NCI-H510A (cell line): ENCODE results near the gene NOC4L.

Experiments used
- DNase-seq: peaks from one replicate; lab custom pipeline; 2025; lab: John Stamatoyannopoulos, UW

Gene NOC4L

DNA sequence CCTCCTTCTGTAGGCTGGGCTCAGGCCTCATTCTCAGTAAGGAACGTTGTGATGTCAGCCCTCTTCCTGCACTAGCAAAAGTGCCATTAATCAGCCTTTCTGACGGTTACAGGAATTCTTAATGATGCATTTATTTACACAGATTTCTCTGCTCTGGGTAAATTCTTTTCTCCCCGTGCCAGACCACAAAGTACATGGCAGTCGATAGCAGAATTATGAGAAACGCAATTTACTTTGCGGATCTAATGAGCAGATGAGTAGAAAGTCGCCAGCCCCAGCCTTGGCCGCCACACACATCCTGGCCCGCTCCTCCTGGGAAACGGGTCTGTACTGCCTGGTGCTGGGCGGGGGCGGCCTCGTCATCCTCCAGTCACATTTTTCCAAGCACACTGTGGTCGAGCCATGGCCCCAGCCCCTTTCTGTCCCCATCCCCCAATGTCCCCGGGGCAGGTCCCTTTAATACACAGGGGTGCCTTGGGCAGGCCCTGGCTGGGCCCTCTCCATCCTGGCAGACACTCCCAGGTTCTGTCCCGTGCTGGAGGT, 25.9 kb downstream of the NOC4L start:
- DNase-seq, result no peak

DNA sequence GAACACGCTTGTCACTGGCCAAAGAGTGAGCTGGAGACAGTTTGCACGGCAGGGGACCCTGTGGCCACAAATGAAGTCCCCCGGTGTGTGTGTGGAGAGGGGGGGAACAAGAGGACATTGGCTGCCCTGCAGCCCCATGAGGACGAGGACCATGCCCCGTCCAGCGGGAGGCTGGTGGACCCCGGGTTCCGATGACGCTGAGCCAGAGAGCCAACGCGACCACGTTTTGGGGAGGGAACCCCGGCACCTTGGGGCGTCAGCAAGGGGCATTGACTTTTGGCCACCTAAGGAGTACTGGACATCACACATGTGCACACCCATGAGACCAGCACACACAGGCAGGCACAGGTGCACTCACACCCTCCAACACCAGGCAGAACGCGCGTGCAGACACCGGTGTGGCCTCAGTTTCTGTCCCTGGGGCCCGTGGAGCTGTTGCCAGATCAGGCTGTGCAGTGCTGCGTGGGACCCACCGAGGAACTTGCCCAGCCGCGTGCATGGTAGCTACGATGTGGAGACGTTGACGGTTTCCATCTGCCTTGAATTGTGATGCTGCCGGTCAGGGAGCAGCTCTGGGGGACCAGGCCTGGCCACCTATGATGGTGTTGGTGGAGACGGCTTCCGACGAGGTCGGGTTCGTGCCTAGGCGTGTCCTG, 26.5 kb downstream of the NOC4L start:
- no peak for DNase-seq

DNA sequence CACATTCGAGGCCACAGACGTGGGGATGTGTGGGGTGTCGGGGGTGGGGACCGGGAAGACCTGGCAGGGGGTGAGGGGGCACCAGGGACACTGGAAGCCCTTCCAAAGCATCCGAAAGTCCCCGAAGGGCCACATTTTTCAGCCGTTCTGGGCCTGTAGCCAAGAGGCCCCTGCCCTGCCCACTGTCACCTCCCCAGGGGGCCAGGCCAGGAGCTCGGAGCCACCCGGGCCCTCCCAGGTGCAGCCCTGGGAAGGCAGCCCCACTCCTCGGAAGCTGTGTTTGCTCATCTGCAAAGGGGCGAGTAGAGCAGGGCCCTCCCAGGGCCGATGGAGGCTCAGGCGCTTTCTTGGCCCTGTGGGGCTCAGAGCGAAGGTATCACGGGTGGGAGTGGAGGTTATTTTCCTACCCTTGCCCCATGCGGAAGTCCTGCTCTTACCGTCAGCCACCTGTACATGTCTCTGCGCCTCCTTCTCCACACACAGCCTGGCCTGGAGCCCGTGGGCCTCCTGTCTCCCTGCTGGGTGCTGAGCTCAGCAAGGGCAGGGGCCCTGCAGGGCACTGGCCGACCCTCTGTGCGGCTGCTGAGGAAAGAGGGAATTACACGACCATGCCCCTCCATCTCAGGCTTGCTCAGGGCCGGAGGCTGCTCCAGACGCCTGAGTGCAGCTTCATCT, 27.2 kb downstream of the NOC4L start:
- DNase-seq, result no peak

DNA sequence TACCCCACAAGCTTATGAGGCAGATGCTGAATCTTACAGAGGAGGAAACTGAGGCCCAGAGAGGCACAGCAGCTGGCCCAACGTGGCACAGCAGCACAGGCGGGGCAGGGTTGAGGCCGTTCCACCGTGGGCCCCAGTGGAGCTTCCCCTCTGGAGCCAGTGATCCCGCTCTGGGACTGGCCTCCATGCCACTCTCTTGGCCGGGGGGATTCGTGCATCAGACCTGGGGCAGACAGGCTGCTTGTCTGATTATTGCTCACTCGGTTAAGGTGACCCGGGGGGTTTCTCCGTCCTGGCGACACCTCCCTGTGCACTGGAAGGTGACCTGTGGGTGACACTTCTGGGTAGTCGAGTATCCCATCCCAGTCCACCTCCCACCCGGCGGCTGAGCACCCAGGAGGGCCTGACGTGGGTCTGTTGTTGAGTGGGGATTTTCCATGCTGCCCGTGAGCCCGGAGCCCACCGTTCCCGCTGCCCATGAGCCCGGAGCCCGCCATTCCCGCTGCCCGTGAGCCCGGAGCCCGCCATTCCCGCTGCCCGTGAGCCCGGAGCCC, 27.8 kb downstream of the NOC4L start:
- no peak for DNase-seq

DNA sequence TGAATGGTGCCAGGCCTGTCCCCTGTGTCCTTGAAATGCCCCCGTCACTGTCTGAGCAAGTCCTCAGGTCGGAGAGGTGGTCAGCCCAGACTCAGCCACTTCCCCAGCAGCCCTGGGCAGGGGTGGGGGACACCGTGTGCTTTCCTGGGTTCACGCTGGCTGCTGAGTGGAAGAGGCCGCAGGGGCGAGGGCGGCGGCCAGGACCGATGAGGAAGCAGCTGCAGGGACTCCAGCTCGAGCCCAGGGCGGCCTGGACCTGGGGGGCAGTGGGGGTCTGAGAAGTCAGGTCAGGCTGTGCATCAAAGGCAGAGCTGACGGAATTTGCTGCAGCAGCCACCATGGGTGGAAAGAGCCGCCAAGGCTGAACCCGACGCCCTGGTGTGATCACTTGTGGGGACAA, 28.4 kb downstream of the NOC4L start:
- DNase-seq, result no peak

DNA sequence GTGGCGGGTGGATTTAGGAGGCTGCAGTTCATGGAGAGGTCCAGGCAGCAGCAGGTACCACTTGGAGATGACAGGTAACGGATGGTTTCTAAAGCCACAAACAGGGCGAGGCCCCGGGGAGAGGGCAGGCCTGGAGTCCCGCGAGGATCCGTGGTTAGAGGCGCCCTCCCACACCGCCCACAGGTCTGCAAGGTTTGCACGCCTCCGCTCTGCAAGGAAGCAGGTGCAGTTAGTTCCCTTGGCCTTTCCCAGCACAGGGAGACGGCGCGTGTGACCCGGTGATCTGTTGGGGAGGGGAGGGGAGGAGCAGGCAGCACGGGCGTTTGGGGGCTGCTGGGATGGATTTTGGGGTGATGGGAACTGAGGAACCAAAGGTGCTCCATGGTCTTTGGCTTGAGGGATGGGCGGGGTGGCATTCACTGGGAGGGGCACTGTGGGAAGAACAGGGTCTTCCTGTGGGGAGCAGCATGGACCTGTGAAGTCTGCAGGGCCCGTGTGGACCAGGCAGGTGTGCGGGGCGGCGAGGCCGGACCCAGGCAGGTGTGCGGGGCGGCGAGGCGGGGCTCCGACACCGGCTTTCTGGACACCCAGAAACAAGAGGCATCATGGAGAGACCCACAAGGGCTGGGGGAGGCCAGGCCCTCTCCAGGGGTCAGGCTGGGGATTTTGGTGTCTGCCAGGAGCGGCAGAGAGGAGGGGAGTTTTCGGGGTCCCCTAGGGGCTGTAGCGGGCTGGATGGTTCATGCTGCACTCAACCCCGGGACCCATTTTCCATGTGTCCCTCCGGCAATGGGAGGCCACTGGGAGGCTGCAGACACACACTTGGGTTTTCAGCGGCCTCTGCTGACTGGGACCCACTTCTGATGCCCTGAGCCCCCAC, 29.1 kb downstream of the NOC4L start:
- no peak for DNase-seq

DNA sequence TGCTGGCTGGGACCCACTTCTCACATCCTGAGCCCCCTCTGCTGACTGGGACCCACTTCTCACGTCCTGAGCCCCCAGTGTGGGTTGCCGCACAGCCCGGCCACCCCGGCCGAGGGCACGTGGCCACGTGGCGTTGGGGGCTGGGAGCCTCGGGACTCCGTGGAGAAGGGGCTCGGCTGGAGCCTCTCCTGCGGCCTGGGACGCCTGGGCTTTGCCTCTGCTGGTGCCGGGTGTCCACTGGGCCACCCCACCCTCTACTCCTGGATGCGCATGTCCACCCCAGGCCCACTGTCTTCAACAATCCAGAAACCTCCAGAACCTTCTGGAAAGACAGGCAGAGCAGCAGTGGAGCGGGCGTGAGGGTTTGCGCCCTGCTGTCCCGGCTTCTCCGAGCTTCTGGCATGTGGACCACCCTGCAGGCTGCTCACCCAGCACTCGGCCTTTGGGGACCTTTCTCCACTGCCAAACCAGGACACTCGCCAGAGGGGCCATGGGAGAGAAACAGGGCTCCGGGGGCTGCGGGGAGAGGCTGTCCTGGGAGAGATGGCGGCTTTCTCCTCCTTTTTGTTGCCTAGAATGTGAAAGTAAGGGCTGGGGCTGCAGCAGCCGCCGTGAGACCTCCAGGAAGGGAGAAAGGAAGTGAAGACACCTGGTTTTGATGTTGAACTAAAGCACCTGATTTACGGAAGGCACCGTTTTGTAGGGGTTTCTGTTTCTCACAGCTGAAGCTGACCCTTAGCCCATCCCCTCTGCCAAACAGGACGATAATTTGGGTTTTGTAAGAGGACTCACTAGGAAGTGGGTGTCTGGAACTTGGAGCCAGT, 30.0 kb downstream of the NOC4L start:
- no peak for DNase-seq

DNA sequence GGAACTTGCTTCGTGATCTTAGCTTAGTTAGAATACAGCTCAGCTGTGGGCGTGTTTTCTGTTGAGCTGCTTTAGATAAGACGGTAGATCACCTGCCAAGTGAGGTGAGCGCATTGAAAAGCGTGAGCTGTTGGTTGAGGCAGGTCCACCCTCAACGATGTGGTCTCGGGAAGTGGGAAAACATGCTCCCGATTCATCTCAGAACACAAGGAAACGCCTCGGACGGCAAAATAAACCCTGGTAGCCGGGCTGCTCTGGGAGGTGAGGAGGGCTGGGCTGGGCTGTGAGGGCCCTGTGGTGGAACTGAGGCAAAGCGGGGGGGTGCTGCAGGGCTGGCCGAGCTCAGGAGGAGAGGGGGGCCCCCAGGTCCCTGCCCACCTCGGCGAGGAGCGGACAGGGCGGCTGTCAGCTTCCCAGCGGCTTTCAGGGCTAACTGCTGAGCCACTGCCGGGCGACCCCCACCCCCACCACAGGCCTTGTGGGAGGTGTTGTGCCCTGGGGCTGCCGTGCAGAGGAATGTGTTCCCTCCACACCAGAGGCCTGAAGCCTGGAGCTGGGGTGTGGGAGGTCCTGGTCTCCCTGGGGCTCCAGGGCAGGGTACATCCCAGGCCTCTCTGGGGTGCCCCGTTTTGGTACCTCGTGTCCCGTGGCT, 30.7 kb downstream of the NOC4L start:
- no peak for DNase-seq

DNA sequence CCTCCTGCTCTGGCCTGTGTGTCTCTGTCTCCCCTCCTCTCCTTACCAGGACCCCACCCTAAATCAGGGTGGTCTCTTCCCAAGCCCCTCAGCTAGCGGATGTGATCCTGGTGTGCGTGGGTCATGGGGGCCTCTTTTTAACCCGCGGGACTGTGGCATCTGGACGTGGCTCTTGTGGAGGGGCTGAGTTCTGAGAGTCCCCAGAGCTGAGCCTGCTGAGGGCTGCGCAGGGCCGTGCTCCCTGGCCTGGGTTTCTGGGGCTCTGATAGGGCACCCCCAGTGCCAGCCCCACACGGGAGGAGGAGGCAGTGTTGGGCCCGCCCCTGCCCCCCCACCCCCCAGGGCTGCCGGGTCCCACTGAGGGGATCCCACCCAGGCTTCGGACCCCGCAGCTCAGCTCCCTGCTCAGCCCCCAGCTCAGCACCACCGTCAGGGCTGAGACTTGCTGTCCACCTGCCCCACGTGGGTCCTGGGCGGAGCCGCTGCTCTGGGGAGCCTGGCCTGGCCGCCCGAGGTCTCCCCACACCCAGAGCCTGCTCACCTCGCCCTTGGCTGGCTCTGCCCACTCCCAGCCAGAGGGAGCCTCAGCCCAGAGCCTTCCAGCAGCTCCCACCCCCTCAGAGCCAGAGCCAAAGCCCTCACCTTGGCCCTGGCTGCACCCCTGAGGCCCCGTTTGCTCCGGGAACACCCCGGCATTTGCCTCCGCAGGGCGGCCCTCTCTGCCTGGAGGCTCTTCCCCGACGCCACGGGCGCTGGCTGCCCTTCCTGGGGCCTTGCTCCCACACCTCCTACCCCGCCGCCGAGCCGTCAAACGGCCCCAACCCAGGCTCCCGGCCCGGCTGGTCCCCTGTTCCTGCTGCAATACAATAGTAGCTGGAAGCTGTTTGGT, 31.5 kb downstream of the NOC4L start:
- no peak for DNase-seq

DNA sequence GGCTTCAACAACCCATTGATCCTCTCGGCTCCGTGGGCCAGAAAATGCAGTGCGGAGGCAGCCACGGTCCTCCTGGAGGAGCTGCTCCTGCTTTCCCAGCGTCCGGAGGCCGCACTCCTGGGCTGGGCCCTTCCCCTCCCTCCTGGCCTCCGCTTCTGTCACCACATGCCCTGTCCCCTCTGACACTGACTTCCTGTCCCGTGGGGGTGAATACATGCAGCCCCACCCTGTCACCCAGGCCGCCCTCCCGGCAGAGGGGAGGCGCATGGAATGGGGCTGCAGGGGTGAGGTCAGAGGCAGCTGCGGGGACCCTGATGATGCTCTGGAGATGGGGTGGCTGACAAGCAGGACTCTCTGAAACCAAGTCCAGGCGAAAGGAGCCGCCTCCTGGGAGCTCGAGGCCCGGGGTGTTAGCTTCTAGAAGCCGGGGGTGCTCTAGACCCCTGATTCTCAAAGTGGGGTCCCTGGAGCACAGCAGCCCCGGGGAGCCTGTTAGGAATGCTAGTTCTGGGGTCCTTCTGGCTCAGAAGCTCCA, 32.2 kb downstream of the NOC4L start:
- DNase-seq, result no peak

DNA sequence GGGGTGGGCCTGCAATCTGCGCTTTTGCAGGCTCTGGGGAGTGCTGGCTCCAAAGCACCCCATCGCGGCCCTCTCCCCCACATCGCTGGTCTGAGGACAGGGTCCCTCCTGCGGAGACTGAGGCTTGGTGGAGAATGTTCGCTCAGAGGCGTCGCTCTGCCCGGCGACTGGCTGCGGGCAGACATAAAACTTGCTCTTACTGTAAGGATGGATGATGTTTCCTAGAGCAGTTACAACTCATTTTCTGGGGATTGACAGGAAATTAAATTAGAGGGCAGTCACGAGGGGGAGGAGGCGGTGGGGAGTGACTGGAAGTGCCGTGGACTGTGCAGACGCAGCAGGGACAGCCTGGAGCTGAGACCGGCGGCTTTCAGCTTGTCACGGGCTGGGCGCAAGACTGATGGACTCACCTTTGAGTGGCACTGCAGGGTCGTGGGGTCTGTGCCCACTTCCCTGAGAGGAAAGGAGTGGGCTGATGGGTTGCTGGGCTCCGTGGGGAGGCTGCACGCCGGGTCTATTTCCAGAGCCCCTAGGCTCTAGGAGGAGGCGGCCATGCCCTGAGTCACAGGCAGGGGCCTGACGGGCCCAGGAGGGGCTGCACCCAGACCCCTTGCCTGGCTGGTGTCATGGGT, 32.8 kb downstream of the NOC4L start:
- no peak for DNase-seq

DNA sequence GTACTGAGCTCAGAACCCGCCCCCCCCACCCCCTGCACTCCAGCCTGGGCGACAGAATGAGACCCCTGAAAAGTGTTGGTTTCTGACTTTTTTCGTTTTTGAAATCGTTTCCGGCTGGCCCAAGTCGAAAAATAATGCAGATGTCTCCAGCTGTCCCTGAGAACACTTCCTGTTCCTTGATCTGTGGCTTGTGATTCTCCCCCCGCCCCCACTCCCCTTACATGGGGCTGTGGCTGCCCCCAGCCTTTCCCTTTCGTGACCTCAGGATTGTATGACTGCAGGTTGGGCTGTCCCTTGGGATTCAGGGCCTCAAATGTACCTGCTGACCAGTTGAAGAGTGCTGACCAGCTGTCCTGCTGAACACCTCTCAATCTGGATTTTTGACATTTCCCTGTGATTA, 34.1 kb downstream of the NOC4L start:
- DNase-seq, result no peak

DNA sequence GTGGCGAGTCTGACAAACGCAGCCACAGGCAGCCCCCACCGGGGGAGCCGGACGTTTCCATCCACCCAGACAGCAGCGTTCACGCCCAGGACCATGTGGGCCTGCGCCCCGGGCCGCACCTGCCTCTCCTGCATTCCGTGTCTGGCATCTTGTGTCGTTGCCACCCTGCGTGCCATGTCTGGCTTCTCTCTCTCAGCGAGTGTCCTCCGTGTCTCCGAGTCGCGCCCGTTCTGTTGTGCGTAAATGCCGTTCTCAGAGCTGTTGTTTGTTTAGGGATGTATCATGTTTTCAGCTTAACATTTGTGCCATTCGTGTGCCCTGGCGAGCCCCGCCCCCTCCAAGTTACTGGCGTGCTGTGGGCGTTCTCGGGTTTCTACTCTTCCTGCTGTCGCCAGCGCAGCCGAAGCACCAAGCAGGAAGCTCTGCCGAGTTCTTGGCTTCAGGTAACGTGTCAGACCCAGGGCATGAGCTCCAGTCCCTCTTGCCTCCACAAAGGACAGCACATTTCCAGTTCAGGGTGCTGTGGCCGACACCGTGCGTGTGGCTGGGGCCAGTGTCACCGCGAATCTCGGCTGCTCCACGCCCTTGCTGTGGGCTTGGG, 34.6 kb downstream of the NOC4L start:
- peak; percentile 34 for DNase-seq

DNA sequence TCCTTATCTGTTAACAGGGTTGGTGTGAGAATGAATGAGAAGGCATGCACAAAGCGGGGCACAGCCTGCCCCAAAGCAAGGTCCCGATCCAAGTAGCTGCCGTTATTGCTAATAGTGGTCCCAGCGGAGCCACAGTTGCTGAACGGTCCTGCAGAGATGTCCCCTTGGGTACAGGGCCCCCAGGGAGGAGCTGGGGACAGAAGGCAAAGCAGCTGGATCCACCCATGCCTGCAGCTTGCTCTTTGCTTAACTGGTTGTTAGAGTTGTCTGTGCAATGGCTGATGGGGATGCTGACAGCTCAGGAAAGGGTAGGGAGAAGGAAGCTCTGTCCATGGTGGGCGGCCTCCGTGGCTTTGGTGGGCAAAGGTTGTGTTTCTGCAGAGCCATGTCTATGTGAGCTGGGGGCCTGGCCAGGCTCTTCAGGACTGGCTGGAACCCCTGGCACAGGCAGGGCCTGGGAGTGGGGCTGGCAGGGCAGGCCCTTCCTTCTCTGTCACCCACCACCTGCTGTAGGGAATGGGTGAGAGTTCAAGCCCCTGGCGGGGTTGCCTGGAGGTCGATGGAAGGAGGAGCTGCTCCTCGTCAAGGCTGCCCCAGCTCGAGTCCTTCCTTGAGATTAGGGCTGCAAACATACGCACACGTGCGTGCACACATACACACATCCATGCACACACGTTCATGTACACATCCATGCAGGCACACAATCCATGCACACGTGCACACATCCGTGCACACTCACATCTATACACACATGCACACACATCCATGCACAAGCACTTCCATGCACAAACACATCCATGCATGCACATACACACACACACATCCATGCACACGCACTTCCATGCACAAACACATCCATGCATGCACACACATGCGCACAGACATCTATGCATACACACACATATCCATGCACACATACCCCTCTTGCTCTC, 35.4 kb downstream of the NOC4L start:
- DNase-seq, result no peak

DNA sequence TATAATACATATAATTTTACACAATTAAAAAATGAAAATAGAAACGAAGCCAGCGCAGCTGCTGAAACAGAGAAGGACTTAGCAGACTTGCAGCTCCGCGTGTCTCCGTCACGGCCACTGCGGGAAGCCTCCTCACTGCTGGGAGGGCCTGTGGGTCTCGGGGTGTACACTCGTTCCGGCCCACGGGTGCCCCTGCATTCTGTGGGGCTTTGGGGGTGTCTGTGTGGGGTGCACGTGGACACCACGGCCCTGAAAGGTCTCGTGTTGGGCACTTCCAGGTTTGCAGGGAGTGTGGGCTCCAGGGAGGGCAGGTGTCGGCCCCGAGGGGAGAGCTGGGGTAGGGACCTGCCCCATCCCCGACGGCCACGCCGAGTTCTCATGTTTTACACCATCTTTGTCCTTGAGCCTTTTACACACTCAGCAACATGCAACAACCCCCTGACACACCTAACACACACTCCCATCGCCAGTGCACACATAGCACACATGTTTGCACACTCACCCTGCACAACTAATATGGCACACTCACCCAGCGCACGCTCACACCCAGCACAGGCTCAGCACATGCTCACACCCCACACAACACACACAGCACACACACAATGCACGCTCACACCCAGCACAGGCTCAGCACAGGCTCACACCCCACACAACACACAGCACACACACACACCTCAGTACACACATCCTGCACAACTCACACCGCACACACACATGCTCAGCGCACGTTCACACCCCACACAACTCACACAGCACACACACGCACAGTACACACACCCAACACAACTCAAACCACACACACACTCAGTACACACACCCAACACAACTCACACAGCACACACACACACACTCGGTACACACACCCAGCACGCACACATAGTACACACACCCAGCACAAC, 36.6 kb downstream of the NOC4L start:
- no peak for DNase-seq

DNA sequence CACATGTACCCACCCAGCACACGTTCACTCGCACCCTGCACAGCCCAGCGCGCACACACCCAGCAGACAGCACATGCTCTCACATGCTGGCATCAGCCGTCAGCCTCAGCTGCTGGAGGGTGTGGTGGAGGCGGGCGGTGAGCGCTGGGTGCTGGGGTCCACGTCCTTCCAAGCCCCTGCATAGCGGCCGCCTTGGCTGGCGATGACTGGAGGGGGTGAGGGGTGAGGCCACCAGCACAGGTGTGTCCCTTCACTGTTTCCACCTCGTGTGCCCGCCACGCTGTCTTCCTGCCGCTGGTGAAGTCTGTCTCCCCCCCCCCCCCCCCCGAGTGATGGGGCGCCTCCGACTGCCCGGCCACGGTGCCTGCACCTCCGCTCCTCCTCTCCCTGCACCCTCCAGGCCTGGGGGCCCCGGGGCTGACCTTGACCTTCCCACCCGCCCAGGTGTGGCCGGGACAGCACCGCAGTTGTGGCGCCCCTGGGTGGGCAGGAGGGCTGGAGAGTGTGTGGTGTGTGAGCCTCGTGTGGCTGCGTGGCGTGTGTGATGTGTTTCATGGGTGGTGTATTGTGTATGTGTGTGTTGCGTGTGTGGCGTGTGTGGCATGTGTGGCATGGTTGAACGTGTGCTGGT, 37.4 kb downstream of the NOC4L start:
- DNase-seq, result no peak
